ENCODE results near the gene TMEM116. TPM values are rescaled to one million over a fixed set of nuclear protein-coding genes. Genes with fewer than 3 reads are reported as not detected.

Gene TMEM116
- polyA plus RNA-seq, 1 donor (not counting 4 experiments of a cell fraction or from before 2014, with no cell fraction given), result 7.7 TPM

- dilution Hi-C loops (cut with MboI; ENCODE audit: extremely low pct_ligation_motif_present, low sequenced_read_pairs), result no loop called here
- H4K20me1 ChIP-seq (ENCODE audit: control insufficient read depth, extremely low read depth, insufficient read depth, low read length), result no peaks in the 10 kb centered on the region
- no peaks in the 10 kb centered on the region for H3K9me3 ChIP-seq (ENCODE audit: control insufficient read depth, low read depth, low read length)
- H3K27me3 ChIP-seq (ENCODE audit: control insufficient read depth, extremely low read depth, insufficient read depth, low read length), result no peaks in the 10 kb centered on the region
- H3K36me3 ChIP-seq (ENCODE audit: control insufficient read depth in 2 of 2, extremely low read depth in 1 of 2, insufficient read depth in 2 of 2, low read length in 2 of 2), result no peaks in the 10 kb centered on the region
- no peak overlapping the region for H3K4me2 ChIP-seq (ENCODE audit: control insufficient read depth, extremely low read depth, insufficient read depth, low read depth, low read length)
- FAIRE-seq (no peak), DNase-seq (ENCODE audit: low read depth, low spot score) (no peak)
- no peak overlapping the region for H3K9ac ChIP-seq (ENCODE audit: control insufficient read depth, extremely low read depth, insufficient read depth, low read length)
- no peaks in the 10 kb centered on the region for H3K9me1 ChIP-seq (ENCODE audit: control insufficient read depth, extremely low read depth, insufficient read depth, low read length)
- no peak overlapping the region for H2AFZ ChIP-seq (ENCODE audit: control insufficient read depth, low read length)
- TF ChIP-seq CTCF (optimal IDR thresholded peaks at IDR 0.05 in 1 of 3, IDR thresholded peaks at IDR 0.05 in 1 of 3, conservative IDR thresholded peaks at IDR 0.05 in 1 of 3; ENCODE audit: extremely low read depth in 1 of 3, insufficient read depth in 2 of 3, low read length in 3 of 3) (no peak), EZH2 (IDR thresholded peaks at IDR 0.05; ENCODE audit: low read length) (no peak)
- no peak overlapping the region for H3K4me3 ChIP-seq (ENCODE audit: control insufficient read depth in 2 of 3, extremely low read depth in 1 of 3, insufficient read depth in 2 of 3, low read depth in 1 of 3, low read length in 3 of 3)
- no peaks in the 10 kb centered on the region for H3K79me2 ChIP-seq (ENCODE audit: control insufficient read depth, insufficient read depth, low read length)
- H3K27ac ChIP-seq (ENCODE audit: control insufficient read depth, insufficient read depth, low read length), result no peak overlapping the region
- H3K4me1 ChIP-seq (ENCODE audit: control insufficient read depth, extremely low read depth, insufficient read depth, low read length), result no peaks in the 10 kb centered on the region
These were observed 36.1 kb downstream of the TMEM116 start for GRCh38 chr12:111976860-111977259.

- no peak overlapping the region for H3K27ac ChIP-seq (ENCODE audit: control insufficient read depth, insufficient read depth, low read length)
- no peaks in the 10 kb centered on the region for H3K9me3 ChIP-seq (ENCODE audit: control insufficient read depth, low read depth, low read length)
- H3K27me3 ChIP-seq (ENCODE audit: control insufficient read depth, extremely low read depth, insufficient read depth, low read length), result no peaks in the 10 kb centered on the region
- H3K79me2 ChIP-seq (ENCODE audit: control insufficient read depth, insufficient read depth, low read length), result no peaks in the 10 kb centered on the region
- H3K9ac ChIP-seq (ENCODE audit: control insufficient read depth, extremely low read depth, insufficient read depth, low read length), result no peak overlapping the region
- H4K20me1 ChIP-seq (ENCODE audit: control insufficient read depth, extremely low read depth, insufficient read depth, low read length), result no peaks in the 10 kb centered on the region
- no peaks in the 10 kb centered on the region for H3K36me3 ChIP-seq (ENCODE audit: control insufficient read depth in 2 of 2, extremely low read depth in 1 of 2, insufficient read depth in 2 of 2, low read length in 2 of 2)
- no peak overlapping the region for H3K4me2 ChIP-seq (ENCODE audit: control insufficient read depth, extremely low read depth, insufficient read depth, low read depth, low read length)
- H2AFZ ChIP-seq (ENCODE audit: control insufficient read depth, low read length), result no peak overlapping the region
- FAIRE-seq, result no peak
- TF ChIP-seq EZH2 (IDR thresholded peaks at IDR 0.05; ENCODE audit: low read length) (no peak), CTCF (optimal IDR thresholded peaks at IDR 0.05 in 1 of 3, IDR thresholded peaks at IDR 0.05 in 1 of 3, conservative IDR thresholded peaks at IDR 0.05 in 1 of 3; ENCODE audit: extremely low read depth in 1 of 3, insufficient read depth in 2 of 3, low read length in 3 of 3) (no peak)
- H3K4me1 ChIP-seq (ENCODE audit: control insufficient read depth, extremely low read depth, insufficient read depth, low read length), result no peaks in the 10 kb centered on the region
- dilution Hi-C loops (cut with MboI; ENCODE audit: extremely low pct_ligation_motif_present, low sequenced_read_pairs), result no loop called here
- no peak overlapping the region for H3K4me3 ChIP-seq (ENCODE audit: control insufficient read depth in 2 of 3, extremely low read depth in 1 of 3, insufficient read depth in 2 of 3, low read depth in 1 of 3, low read length in 3 of 3)
- no peak for DNase-seq (ENCODE audit: low read depth, low spot score)
- H3K9me1 ChIP-seq (ENCODE audit: control insufficient read depth, extremely low read depth, insufficient read depth, low read length), result no peaks in the 10 kb centered on the region
These were observed 36.7 kb downstream of the TMEM116 start for GRCh38 chr12:111976291-111976690.
